Trophoblast cell (in vitro differentiated cells and primary cell): Measurements from ENCODE around the gene FRRS1.

ENCODE experiments used
- DNase-seq, 2 donors: peaks; one replicate each; pipeline ENCODE4 v3.0.0-alpha.2; 2016
- H2AFZ ChIP-seq: 2 replicates; pipeline ENCODE4 v1.6.1; 2013; ENCODE audit warnings: low read length, moderate library complexity, mild to moderate bottlenecking; ENCODE audit not compliant: insufficient read depth, poor library complexity
- H2AK5ac ChIP-seq: 2 replicates; pipeline ENCODE4 v1.6.1; 2013; ENCODE audit warnings: mild to moderate bottlenecking, low read length
- H2BK120ac ChIP-seq: 2 replicates; pipeline ENCODE4 v1.6.1; 2013; ENCODE audit warnings: low read length, mild to moderate bottlenecking, moderate library complexity; ENCODE audit not compliant: insufficient read depth, poor library complexity
- H2BK12ac ChIP-seq: 2 replicates; pipeline ENCODE4 v1.6.1; 2013; ENCODE audit warnings: mild to moderate bottlenecking, low read length, moderate library complexity
- H2BK5ac ChIP-seq: 2 replicates; pipeline ENCODE4 v1.6.1; 2013; ENCODE audit warnings: low read length, low read depth, moderate library complexity, mild to moderate bottlenecking; ENCODE audit not compliant: poor library complexity
- H3K14ac ChIP-seq: 2 replicates; pipeline ENCODE4 v1.6.1; 2013; ENCODE audit warnings: mild to moderate bottlenecking, low read length
- H3K18ac ChIP-seq: 2 replicates; pipeline ENCODE4 v1.6.1; 2013; ENCODE audit warnings: mild to moderate bottlenecking, low read length
- H3K23ac ChIP-seq: 2 replicates; pipeline ENCODE4 v1.6.1; 2013; ENCODE audit warnings: low read length
- H3K27ac ChIP-seq: 2 replicates; pipeline ENCODE4 v1.5.1; 2013; ENCODE audit warnings: low read depth, mild to moderate bottlenecking, inconsistent platforms, low read length, moderate library complexity
- H3K27me3 ChIP-seq: 2 replicates; pipeline ENCODE4 v1.6.1; 2013; ENCODE audit warnings: inconsistent platforms, mild to moderate bottlenecking, low read length, moderate library complexity; ENCODE audit not compliant: insufficient read depth
- H3K36me3 ChIP-seq, 2 experiments: 1 replicate in 1 of 2; 2 replicates in 1 of 2; pipeline ENCODE4 v1.6.1; 2013; ENCODE audit warnings: low read length in 2 of 2, mild to moderate bottlenecking in 2 of 2, moderate library complexity in 1 of 2; ENCODE audit not compliant: insufficient read depth in 2 of 2, control insufficient read depth in 1 of 2
- H3K4ac ChIP-seq: 2 replicates; pipeline ENCODE4 v1.6.1; 2013; ENCODE audit warnings: low read depth, mild to moderate bottlenecking, low read length, moderate library complexity
- H3K4me1 ChIP-seq, 2 experiments: 1 replicate in 1 of 2; 2 replicates in 1 of 2; pipeline ENCODE4 v1.6.1; 2013; ENCODE audit warnings: low read length in 2 of 2, mild to moderate bottlenecking in 2 of 2, moderate library complexity in 1 of 2; ENCODE audit not compliant: insufficient read depth in 2 of 2, control insufficient read depth in 1 of 2
- H3K4me2 ChIP-seq: 2 replicates; pipeline ENCODE4 v1.6.1; 2013; ENCODE audit warnings: inconsistent platforms, mild to moderate bottlenecking, low read length, moderate library complexity
- H3K4me3 ChIP-seq: 2 replicates; pipeline ENCODE4 v1.5.1; 2013; ENCODE audit warnings: mild to moderate bottlenecking, low read depth, low read length, inconsistent platforms
- H3K79me1 ChIP-seq: one replicate; pipeline ENCODE4 v1.6.1; 2013; ENCODE audit warnings: low read length
- H3K79me2 ChIP-seq: 2 replicates; pipeline ENCODE4 v1.6.1; 2013; ENCODE audit warnings: low read length, mild to moderate bottlenecking; ENCODE audit not compliant: control insufficient read depth, insufficient read depth, poor library complexity
- H3K9ac ChIP-seq: 2 replicates; pipeline ENCODE4 v1.6.1; 2013; ENCODE audit warnings: mild to moderate bottlenecking, low read length
- H3K9me3 ChIP-seq: 2 replicates; pipeline ENCODE4 v1.6.1; 2013; ENCODE audit warnings: low read depth, mild to moderate bottlenecking, control low read depth, inconsistent platforms, low read length; ENCODE audit not compliant: insufficient read depth
- H4K12ac ChIP-seq: 2 replicates; pipeline ENCODE4 v1.6.1; 2013; ENCODE audit warnings: low read depth, mild to moderate bottlenecking, low read length, moderate library complexity
- H4K8ac ChIP-seq: 2 replicates; pipeline ENCODE4 v1.6.1; 2013; ENCODE audit warnings: low read depth, mild to moderate bottlenecking, low read length, moderate library complexity
- H4K91ac ChIP-seq: one replicate; pipeline ENCODE4 v1.6.1; 2013; ENCODE audit warnings: low read depth, mild to moderate bottlenecking, low read length, moderate library complexity
- WGBS: extraction: QIAGEN DNeasy Blood & Tissue Kit; methylation state at CpG from one replicate; pipeline ENCODE4 v1.1.7; 2013; ENCODE audit warnings: missing lambda C conversion rate; ENCODE audit not compliant: insufficient read length, insufficient coverage; ENCODE audit errors: extremely low coverage; 5-methylcytosine and 5-hydroxymethylcytosine counted together

The FRRS1 gene

DNA sequence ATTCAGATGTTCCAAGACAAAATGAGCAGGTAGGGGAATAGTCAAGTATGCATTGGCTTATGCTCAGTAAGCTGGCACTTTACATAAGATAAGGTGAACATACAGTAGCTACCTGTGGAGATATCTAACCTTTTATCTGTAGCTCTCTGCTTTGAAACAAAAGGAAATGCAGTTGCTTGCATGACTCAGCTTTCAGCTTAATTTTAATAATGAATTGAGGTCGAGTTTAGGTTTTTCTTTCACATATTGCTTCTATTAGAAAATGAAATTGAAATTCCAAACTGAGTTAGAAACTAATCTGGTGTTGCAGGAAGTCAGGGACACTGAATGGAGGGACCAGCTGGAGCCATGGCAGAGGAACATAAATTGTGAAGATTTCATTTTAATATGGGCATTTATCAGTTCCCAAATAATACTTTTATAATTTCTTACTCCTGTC, 8.3 kb downstream of the FRRS1 start:
- no peak overlapping the region for H3K18ac ChIP-seq
- no peak overlapping the region for H2AFZ ChIP-seq
- H3K9ac ChIP-seq, result no peak overlapping the region
- no peak overlapping the region for H3K14ac ChIP-seq
- no peak overlapping the region for H4K8ac ChIP-seq
- H3K27me3 ChIP-seq, result no peaks in the 10 kb centered on the region
- H3K27ac ChIP-seq, result no peak overlapping the region
- H3K4ac ChIP-seq, result no peak overlapping the region
- H3K4me3 ChIP-seq, result no peak overlapping the region
- no peaks in the 10 kb centered on the region for H3K79me1 ChIP-seq
- H3K23ac ChIP-seq, result no peak overlapping the region
- H3K79me2 ChIP-seq, result no peaks in the 10 kb centered on the region
- H3K4me2 ChIP-seq, result no peak overlapping the region
- H2BK12ac ChIP-seq, result no peak overlapping the region
- H3K4me1 ChIP-seq, result no peaks in the 10 kb centered on the region
- no peaks in the 10 kb centered on the region for H3K9me3 ChIP-seq
- no peak overlapping the region for H4K91ac ChIP-seq
- no peak overlapping the region for H4K12ac ChIP-seq
- peaks cover 0 to 2% of the 10 kb centered on the region in 2 experiments for H3K36me3 ChIP-seq
- no peak for DNase-seq
- H2AK5ac ChIP-seq, result no peak overlapping the region
- H2BK120ac ChIP-seq, result no peak overlapping the region
- no CpG with 5 or more reads among the region's 1 CpG for WGBS
- H2BK5ac ChIP-seq, result no peak overlapping the region

DNA sequence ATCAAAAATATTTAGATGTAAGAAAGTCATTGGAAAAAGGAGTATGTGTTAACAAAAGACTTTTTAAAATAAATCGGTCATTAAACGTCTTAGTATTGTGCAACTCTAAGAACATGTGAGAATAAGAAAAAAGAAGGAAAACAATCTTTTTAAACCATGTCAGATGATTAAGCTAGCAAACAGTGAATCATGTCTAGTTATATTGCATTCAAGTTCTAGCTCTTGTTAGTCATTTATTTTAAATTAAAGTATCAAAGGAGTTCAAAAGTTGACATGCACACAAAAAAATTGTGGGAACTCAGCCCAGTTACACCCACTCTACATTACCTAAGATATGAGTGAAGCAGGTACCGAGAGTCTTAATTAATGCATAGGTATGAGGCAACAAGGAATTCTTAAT, 9.8 kb downstream of the FRRS1 start:
- no peak overlapping the region for H3K4me3 ChIP-seq
- WGBS, result no CpG with 5 or more reads among the region's 3 CpGs

DNA sequence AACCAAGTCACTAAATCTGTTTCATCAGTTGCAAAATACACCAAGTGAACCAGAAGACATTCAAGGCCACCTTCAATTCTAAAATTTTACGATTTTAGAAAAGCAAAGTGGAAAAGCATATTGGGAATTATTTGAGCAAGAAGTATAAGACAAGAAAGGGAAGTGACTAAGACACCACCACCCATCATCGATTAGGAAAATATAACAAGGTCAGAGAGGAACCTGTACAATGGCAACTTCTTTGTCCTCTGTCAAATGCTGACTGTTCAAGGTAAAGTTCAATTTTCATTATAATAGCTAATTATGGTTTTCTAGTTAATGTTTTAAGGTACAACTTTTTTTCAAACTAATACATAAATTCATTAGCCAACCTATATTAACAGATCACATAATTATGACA, 10.8 kb downstream of the FRRS1 start:
- Histone ChIP-seq H3K79me2 (no peaks in the 10 kb centered on the region), H3K4me2 (no peak overlapping the region), H3K27me3 (no peaks in the 10 kb centered on the region), H3K79me1 (no peaks in the 10 kb centered on the region), H2AK5ac (no peak overlapping the region), H3K9me3 (no peaks in the 10 kb centered on the region), H3K27ac (no peak overlapping the region), H3K9ac (no peak overlapping the region), H2BK12ac (no peak overlapping the region), H3K4me3 (no peak overlapping the region), H3K36me3 (no peaks in the 10 kb centered on the region), H3K18ac (no peak overlapping the region), H3K23ac (no peak overlapping the region), H2BK120ac (no peak overlapping the region), H4K8ac (no peak overlapping the region), H2BK5ac (no peak overlapping the region), H3K4ac (no peak overlapping the region), H2AFZ (no peak overlapping the region), H3K14ac (no peak overlapping the region), H4K91ac (no peak overlapping the region), H4K12ac (no peak overlapping the region), H3K4me1 (no peaks in the 10 kb centered on the region)
- no peak for DNase-seq
- WGBS, result no CpG with 5 or more reads among the region's 2 CpGs

More for the DNA sequence above, 9.8 kb downstream of the FRRS1 start:
- peaks cover 0 to 2% of the 10 kb centered on the region in 2 experiments for H3K36me3 ChIP-seq
- H3K9me3 ChIP-seq, result no peaks in the 10 kb centered on the region
- no peak overlapping the region for H3K23ac ChIP-seq
- no peak overlapping the region for H4K8ac ChIP-seq
- no peak overlapping the region for H2BK12ac ChIP-seq
- no peak overlapping the region for H4K12ac ChIP-seq
- DNase-seq, result no peak
- no peak overlapping the region for H2AK5ac ChIP-seq
- no peak overlapping the region for H4K91ac ChIP-seq
- H3K4ac ChIP-seq, result no peak overlapping the region
- H2BK120ac ChIP-seq, result no peak overlapping the region
- H3K4me2 ChIP-seq, result no peak overlapping the region
- no peak overlapping the region for H2AFZ ChIP-seq
- H3K14ac ChIP-seq, result no peak overlapping the region
- H3K9ac ChIP-seq, result no peak overlapping the region
- no peak overlapping the region for H2BK5ac ChIP-seq
- H3K27ac ChIP-seq, result no peak overlapping the region
- H3K79me1 ChIP-seq, result no peaks in the 10 kb centered on the region
- H3K4me1 ChIP-seq, result no peaks in the 10 kb centered on the region
- H3K27me3 ChIP-seq, result no peaks in the 10 kb centered on the region
- no peak overlapping the region for H3K18ac ChIP-seq
- no peaks in the 10 kb centered on the region for H3K79me2 ChIP-seq

DNA sequence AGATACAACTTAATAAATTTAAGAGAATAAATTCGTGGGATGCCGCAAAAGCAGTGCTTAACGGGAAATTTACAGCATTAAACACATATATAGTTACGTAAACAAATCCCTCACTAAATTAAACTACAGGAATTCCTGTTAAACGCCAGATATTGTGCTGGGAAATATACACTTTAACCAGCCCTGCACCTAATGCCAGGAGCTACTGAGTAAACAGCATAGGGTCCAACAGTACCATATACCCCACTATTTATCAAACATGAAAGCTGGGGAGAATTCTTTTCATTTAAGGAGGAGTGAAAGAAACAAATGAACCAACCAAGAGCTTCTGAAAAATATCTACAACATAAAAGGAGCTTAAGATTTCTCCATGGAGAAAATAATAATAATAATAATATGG, 11.7 kb downstream of the FRRS1 start:
- Histone ChIP-seq H3K4me2 (no peak overlapping the region), H3K9ac (no peak overlapping the region), H3K36me3 (no peaks in the 10 kb centered on the region), H2BK5ac (no peak overlapping the region), H4K12ac (no peak overlapping the region), H3K27me3 (no peaks in the 10 kb centered on the region), H3K23ac (no peak overlapping the region), H2BK12ac (no peak overlapping the region), H2AFZ (no peak overlapping the region), H3K14ac (no peak overlapping the region), H3K79me2 (no peaks in the 10 kb centered on the region), H3K79me1 (no peaks in the 10 kb centered on the region), H3K4ac (no peak overlapping the region), H3K27ac (no peak overlapping the region), H3K9me3 (no peaks in the 10 kb centered on the region), H3K4me1 (no peaks in the 10 kb centered on the region), H4K8ac (no peak overlapping the region), H2AK5ac (no peak overlapping the region), H3K4me3 (no peak overlapping the region), H2BK120ac (no peak overlapping the region), H4K91ac (no peak overlapping the region), H3K18ac (no peak overlapping the region)
- no CpG with 5 or more reads among the region's 5 CpGs for WGBS
- no peak for DNase-seq
